ENCODE data around the gene KCNMB2. TPM values are rescaled to one million over a fixed set of nuclear protein-coding genes. Genes with fewer than 3 reads are reported as not detected.

Gene KCNMB2
- total RNA-seq, 4 donors from 2014 or later, result not detected

GRCh38 chr3:178714925-178715832 is 178.9 kb downstream of the KCNMB2 start:
- Histone ChIP-seq H3K4me1 (no peaks in the 10 kb centered on the region), H3K36me3 (no peaks in the 10 kb centered on the region), H3K4me3 (no peak overlapping the region), H3K27me3 (no peaks in the 10 kb centered on the region), H3K9me3 (no peaks in the 10 kb centered on the region), H3K27ac (no peak overlapping the region)
- TF ChIP-seq POLR2A (IDR thresholded peaks at IDR 0.05) (no peak), CTCF (IDR thresholded peaks at IDR 0.05 in 4 of 5, conservative IDR thresholded peaks at IDR 0.05 in 1 of 5) (no peak)
- no peak for ATAC-seq
- intact Hi-C loops (cut with DNase I; ENCODE audit: low total_unique reads), result no loop called here
- in situ Hi-C loops (cut with MboI; ENCODE audit: low sequenced_read_pairs in 4 of 4), result no loop called here
- no peak for DNase-seq

GRCh38 chr3:178718995-178719635 is 182.9 kb downstream of the KCNMB2 start:
- TF ChIP-seq CTCF (IDR thresholded peaks at IDR 0.05 in 4 of 5, conservative IDR thresholded peaks at IDR 0.05 in 1 of 5), result no peak
- TF ChIP-seq POLR2A (IDR thresholded peaks at IDR 0.05), result no peak
- Histone ChIP-seq H3K4me3 (no peak overlapping the region), H3K27ac (no peak overlapping the region), H3K9me3 (no peaks in the 10 kb centered on the region), H3K27me3 (no peaks in the 10 kb centered on the region), H3K36me3 (no peaks in the 10 kb centered on the region), H3K4me1 (no peaks in the 10 kb centered on the region)
- in situ Hi-C loops (cut with MboI; ENCODE audit: low sequenced_read_pairs in 4 of 4) (no loop called here), intact Hi-C loops (cut with DNase I; ENCODE audit: low total_unique reads) (no loop called here)
- DNase-seq (no peak), ATAC-seq (no peak)

GRCh38 chr3:178732824-178733223 is 196.6 kb downstream of the KCNMB2 start:
- Histone ChIP-seq H3K4me3 (no peak overlapping the region), H3K27ac (no peak overlapping the region), H3K27me3 (no peaks in the 10 kb centered on the region), H3K4me1 (no peaks in the 10 kb centered on the region), H3K36me3 (no peaks in the 10 kb centered on the region), H3K9me3 (no peaks in the 10 kb centered on the region)
- in situ Hi-C loops (cut with MboI; ENCODE audit: low sequenced_read_pairs in 4 of 4) (no loop called here), intact Hi-C loops (cut with DNase I; ENCODE audit: low total_unique reads) (no loop called here)
- DNase-seq (no peak), ATAC-seq (no peak)
- TF ChIP-seq POLR2A (IDR thresholded peaks at IDR 0.05) (no peak), CTCF (IDR thresholded peaks at IDR 0.05 in 4 of 5, conservative IDR thresholded peaks at IDR 0.05 in 1 of 5) (no peak)

- no peak for ATAC-seq
- intact Hi-C loops (cut with DNase I; ENCODE audit: low total_unique reads), result no loop called here
- H3K9me3 ChIP-seq, result no peaks in the 10 kb centered on the region
- DNase-seq, result no peak
- in situ Hi-C loops (cut with MboI; ENCODE audit: low sequenced_read_pairs in 4 of 4), result no loop called here
- no peaks in the 10 kb centered on the region for H3K36me3 ChIP-seq
- H3K4me3 ChIP-seq, result no peak overlapping the region
- H3K27me3 ChIP-seq, result no peaks in the 10 kb centered on the region
- no peak overlapping the region for H3K27ac ChIP-seq
- no peaks in the 10 kb centered on the region for H3K4me1 ChIP-seq
- TF ChIP-seq CTCF (IDR thresholded peaks at IDR 0.05 in 4 of 5, conservative IDR thresholded peaks at IDR 0.05 in 1 of 5) (no peak), POLR2A (IDR thresholded peaks at IDR 0.05) (no peak)
Observed at GRCh38 chr3:178735032-178735674, 198.9 kb downstream of the KCNMB2 start.

Data from gastrocnemius medialis (tissue), 4 donors.